Measurements from ENCODE around the gene HPRT1. TPM values are rescaled to one million over a fixed set of nuclear protein-coding genes. Genes with fewer than 3 reads are reported as not detected.
"Not testable (repeated sequence)": the region's sequence is repeated elsewhere in the genome, so short reads cannot be mapped to it uniquely, and the experiment has no call there.

HPRT1 gene
- total and polyA plus RNA-seq, 3 donors from 2014 or later = 119 to 170 (median 125) TPM

DNA sequence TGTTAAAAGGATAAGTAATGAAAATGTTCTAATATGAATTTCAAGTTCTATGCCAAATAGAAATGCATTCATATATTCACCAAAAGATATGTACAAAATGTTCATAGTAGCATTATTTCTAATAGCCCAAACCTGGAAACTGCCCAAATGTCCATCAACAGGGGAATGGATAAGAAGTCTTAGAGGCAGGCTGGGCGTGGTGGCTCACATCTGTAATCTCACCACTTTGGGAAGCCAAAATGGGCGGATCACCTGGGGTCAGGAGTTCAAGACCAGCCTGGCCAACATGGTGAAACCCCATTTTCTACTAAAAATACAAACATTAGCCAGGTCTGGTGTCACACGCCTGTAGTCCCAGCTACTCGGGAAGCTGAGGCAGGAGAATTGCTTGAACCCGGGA, 2.3 kb upstream of the HPRT1 start:
- WGBS, 2 donors = 72 to 81% methylated on average over 4 to 5 of the region's 5 CpGs
- no peaks in the 10 kb centered on the region for H3K27me3 ChIP-seq
- no peak overlapping the region for H3K4me3 ChIP-seq
- intact Hi-C loops (cut with DNase I; ENCODE audit: low total_unique reads) = no loop called here
- H3K27ac ChIP-seq = no peak overlapping the region
- H3K36me3 ChIP-seq (ENCODE audit: low read depth, missing control alignments) = no peaks in the 10 kb centered on the region
- DNase-seq = no peak
- H3K9me3 ChIP-seq = no peaks in the 10 kb centered on the region
- no peaks in the 10 kb centered on the region for H3K4me1 ChIP-seq
- no peak for TF ChIP-seq POLR2A (IDR thresholded peaks at IDR 0.05)
- TF ChIP-seq, protein P1, sequence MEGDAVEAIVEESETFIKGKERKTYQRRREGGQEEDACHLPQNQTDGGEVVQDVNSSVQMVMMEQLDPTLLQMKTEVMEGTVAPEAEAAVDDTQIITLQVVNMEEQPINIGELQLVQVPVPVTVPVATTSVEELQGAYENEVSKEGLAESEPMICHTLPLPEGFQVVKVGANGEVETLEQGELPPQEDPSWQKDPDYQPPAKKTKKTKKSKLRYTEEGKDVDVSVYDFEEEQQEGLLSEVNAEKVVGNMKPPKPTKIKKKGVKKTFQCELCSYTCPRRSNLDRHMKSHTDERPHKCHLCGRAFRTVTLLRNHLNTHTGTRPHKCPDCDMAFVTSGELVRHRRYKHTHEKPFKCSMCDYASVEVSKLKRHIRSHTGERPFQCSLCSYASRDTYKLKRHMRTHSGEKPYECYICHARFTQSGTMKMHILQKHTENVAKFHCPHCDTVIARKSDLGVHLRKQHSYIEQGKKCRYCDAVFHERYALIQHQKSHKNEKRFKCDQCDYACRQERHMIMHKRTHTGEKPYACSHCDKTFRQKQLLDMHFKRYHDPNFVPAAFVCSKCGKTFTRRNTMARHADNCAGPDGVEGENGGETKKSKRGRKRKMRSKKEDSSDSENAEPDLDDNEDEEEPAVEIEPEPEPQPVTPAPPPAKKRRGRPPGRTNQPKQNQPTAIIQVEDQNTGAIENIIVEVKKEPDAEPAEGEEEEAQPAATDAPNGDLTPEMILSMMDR (IDR thresholded peaks at IDR 0.05) = no peak

DNA sequence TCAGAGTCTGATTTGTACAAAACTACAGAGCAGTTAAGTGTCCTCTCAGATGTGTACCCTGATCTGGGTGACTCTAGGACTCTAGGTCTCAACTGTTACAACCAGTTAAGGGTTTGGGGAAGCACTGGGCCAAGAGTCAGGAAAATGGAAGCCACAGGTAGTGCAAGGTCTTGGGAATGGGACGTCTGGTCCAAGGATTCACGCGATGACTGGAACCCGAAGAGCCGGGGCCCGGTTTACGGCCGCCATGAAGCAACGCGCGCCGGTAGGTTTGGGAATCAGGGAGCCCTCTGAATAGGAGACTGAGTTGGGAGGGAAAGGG, 321 bp upstream of the HPRT1 start:
- H3K4me3 ChIP-seq = peak overlapping the region; percentile 61 to 67
- DNase-seq = no peak
- no peaks in the 10 kb centered on the region for H3K4me1 ChIP-seq
- 0 to 1% methylated on average over 4 to 8 of the region's 12 CpGs for WGBS, 2 donors
- TF ChIP-seq, protein P1 (IDR thresholded peaks at IDR 0.05) = no peak
- TF ChIP-seq POLR2A (IDR thresholded peaks at IDR 0.05) = no peak
- intact Hi-C loops (cut with DNase I; ENCODE audit: low total_unique reads) = no loop called here
- H3K27me3 ChIP-seq = no peaks in the 10 kb centered on the region
- H3K27ac ChIP-seq = peak overlapping the region; percentile 80 to 84
- no peaks in the 10 kb centered on the region for H3K9me3 ChIP-seq
- H3K36me3 ChIP-seq (ENCODE audit: low read depth, missing control alignments) = no peaks in the 10 kb centered on the region

DNA sequence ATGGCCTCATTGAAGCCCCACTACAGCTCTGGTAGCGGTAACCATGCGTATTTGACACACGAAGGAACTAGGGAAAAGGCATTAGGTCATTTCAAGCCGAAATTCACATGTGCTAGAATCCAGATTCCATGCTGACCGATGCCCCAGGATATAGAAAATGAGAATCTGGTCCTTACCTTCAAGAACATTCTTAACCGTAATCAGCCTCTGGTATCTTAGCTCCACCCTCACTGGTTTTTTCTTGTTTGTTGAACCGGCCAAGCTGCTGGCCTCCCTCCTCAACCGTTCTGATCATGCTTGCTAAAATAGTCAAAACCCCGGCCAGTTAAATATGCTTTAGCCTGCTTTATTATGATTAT, 876 bp downstream of the HPRT1 start:
- peak overlapping the region; percentile 70 to 84 for H3K27ac ChIP-seq

DNA sequence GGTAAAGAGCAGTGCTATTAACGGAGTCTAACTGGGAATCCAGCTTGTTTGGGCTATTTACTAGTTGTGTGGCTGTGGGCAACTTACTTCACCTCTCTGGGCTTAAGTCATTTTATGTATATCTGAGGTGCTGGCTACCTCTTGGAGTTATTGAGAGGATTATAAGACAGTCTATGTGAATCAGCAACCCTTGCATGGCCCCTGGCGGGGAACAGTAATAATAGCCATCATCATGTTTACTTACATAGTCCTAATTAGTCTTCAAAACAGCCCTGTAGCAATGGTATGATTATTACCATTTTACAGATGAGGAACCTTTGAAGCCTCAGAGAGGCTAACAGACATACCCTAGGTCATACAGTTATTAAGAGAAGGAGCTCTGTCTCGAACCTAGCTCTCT, 1.5 kb downstream of the HPRT1 start:
- Histone ChIP-seq H3K9me3 (no peaks in the 10 kb centered on the region), H3K4me1 (no peaks in the 10 kb centered on the region), H3K27ac (peak overlapping the region; percentile 70 to 84), H3K4me3 (peak overlapping the region; percentile 61 to 67), H3K27me3 (no peaks in the 10 kb centered on the region), H3K36me3 (ENCODE audit: low read depth, missing control alignments) (no peaks in the 10 kb centered on the region)
- intact Hi-C loops (cut with DNase I; ENCODE audit: low total_unique reads) = no loop called here
- 42 to 63% methylated on average over 3 of the region's 3 CpGs for WGBS, 2 donors
- TF ChIP-seq POLR2A (IDR thresholded peaks at IDR 0.05) = no peak
- TF ChIP-seq, protein P1 (IDR thresholded peaks at IDR 0.05) = no peak
- no peak for DNase-seq

More for the DNA sequence above, 876 bp downstream of the HPRT1 start:
- Histone ChIP-seq H3K4me1 (no peaks in the 10 kb centered on the region), H3K27me3 (no peaks in the 10 kb centered on the region), H3K36me3 (ENCODE audit: low read depth, missing control alignments) (no peaks in the 10 kb centered on the region), H3K4me3 (peak overlapping the region; percentile 61 to 67), H3K9me3 (no peaks in the 10 kb centered on the region)
- intact Hi-C loops (cut with DNase I; ENCODE audit: low total_unique reads) = no loop called here
- TF ChIP-seq, protein P1 (IDR thresholded peaks at IDR 0.05) = no peak
- TF ChIP-seq POLR2A (IDR thresholded peaks at IDR 0.05) = no peak
- 7 to 9% methylated on average over 4 to 9 of the region's 9 CpGs for WGBS, 2 donors
- DNase-seq = no peak

DNA sequence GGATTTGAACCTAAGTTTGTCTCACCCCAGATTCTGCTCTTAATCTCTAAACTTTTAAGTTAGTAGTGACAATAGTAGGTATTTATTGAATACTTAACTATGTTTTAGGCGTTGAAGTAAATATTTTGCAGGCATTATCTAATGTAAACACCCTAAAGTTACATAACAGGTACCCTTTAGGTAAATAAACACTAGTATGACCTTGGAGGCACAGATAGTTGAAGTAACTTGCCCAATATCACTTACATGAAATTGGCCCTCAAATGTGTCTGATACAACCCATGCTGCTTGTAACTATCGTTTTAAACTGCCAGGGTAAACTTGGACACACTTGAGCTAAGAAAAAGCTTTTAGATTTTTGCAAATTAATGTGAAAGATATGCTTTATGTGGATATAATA, 3.0 kb downstream of the HPRT1 start:
- no peak overlapping the region for H3K27ac ChIP-seq
- H3K9me3 ChIP-seq = no peaks in the 10 kb centered on the region
- intact Hi-C loops (cut with DNase I; ENCODE audit: low total_unique reads) = no loop called here
- no peak for TF ChIP-seq POLR2A (IDR thresholded peaks at IDR 0.05)
- TF ChIP-seq, protein P1 (IDR thresholded peaks at IDR 0.05) = no peak
- H3K36me3 ChIP-seq (ENCODE audit: low read depth, missing control alignments) = no peaks in the 10 kb centered on the region
- no peak for DNase-seq
- no peaks in the 10 kb centered on the region for H3K27me3 ChIP-seq
- 38 to 42% methylated on average over 2 of the region's 2 CpGs for WGBS, 2 donors
- H3K4me1 ChIP-seq = no peaks in the 10 kb centered on the region
- no peak overlapping the region for H3K4me3 ChIP-seq

DNA sequence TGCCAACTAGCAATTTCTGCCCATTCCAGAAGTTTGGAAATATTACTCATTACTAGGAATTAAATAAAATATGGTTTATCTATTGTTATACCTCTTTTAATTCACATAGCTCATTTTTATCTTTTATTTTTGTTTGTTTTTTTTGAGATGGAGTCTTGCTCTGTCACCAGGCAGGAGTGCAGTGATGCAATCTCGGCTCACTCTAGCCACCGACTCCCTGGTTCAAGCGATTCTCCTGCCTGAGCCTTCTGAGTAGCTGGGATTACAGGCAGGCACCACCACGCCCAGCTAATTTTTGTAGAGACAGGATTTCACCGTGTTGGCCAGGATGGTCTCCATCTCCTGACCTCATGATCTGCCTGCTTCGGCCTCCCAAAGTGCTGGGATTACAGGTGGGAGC, 4.5 kb downstream of the HPRT1 start:
- intact Hi-C loops (cut with DNase I; ENCODE audit: low total_unique reads) = not testable (repeated sequence)
- 69 to 80% methylated on average over 6 of the region's 6 CpGs for WGBS, 2 donors

More for the DNA sequence above, 4.5 kb downstream of the HPRT1 start:
- DNase-seq; H3K9me3 ChIP-seq; H3K27me3 ChIP-seq; H3K36me3 ChIP-seq (ENCODE audit: low read depth, missing control alignments); H3K27ac ChIP-seq; H3K4me3 ChIP-seq; H3K4me1 ChIP-seq: not testable (repeated sequence)

Measured in testis (tissue), 3 donors.